SK-N-SH (cell line): ENCODE measurements around the gene PPM1E. TPM values are rescaled to one million over a fixed set of nuclear protein-coding genes. Genes with fewer than 3 reads are reported as not detected.

Experiments
- CTCF ChIA-PET: fragments of 300-600, 350-600 bp; formaldehyde crosslinking; extraction: SDS; loops from one replicate; lab custom pipeline; 2021; lab: Yijun Ruan, JAX
- POLR2A ChIA-PET: fragments of 350-600 bp; sonication (Branson Sonifier 250); formaldehyde crosslinking; extraction: SDS; loops from one replicate; lab custom pipeline; 2020; ENCODE audit warnings: antibody characterized with exemption, inconsistent platforms; lab: Yijun Ruan, JAX
- DNase-seq: peaks from one replicate; pipeline ENCODE4 v3.0.0; 2012
- H2AFZ ChIP-seq: fragments of 200-600 bp; sonication (generic); 2 replicates; pipeline ENCODE4 v1.8.1; 2016; ENCODE audit warnings: antibody characterized with exemption, mild to moderate bottlenecking, low read depth
- H3F3A ChIP-seq: fragments of 200-600 bp; sonication (generic); replicated peaks from 2 replicates; pipeline ENCODE3; 2016; ENCODE audit warnings: antibody characterized with exemption, mild to moderate bottlenecking; ENCODE audit not compliant: insufficient read depth
- H3K27ac ChIP-seq, 2 experiments: fragments of 200-500 bp in 1 of 2; fragments of 200-600 bp in 1 of 2; sonication (Bioruptor generic) in 1 of 2; sonication (generic), shearing (Covaris generic) in 1 of 2; 2 replicates each; pipeline versions ENCODE4 v1.5.1 to v1.6.1; 2014 to 2016; ENCODE audit warnings: low read depth in 2 of 2, inconsistent platforms in 1 of 2, low read length in 1 of 2, mild to moderate bottlenecking in 1 of 2, mixed read lengths in 1 of 2
- H3K27me3 ChIP-seq: fragments of 200-600 bp; sonication (generic), shearing (Covaris generic); 2 replicates; pipeline ENCODE4 v1.6.1; 2016; ENCODE audit warnings: mixed run types; ENCODE audit not compliant: insufficient read depth
- H3K36me3 ChIP-seq, 2 experiments: fragments of 200-500 bp in 1 of 2; fragments of 200-600 bp in 1 of 2; sonication (Bioruptor generic) in 1 of 2; sonication (generic) in 1 of 2; replicated peaks in 1 of 2; 2 replicates each; pipeline versions ENCODE3 to v1.5.1; 2014 to 2016; ENCODE audit warnings: low read length in 1 of 2, mild to moderate bottlenecking in 1 of 2; ENCODE audit not compliant: insufficient read depth in 2 of 2, control insufficient read depth in 1 of 2
- H3K4me1 ChIP-seq, 2 experiments: fragments of 200-500 bp in 1 of 2; fragments of 200-600 bp in 1 of 2; sonication (Bioruptor generic) in 1 of 2; sonication (generic), shearing (Covaris generic) in 1 of 2; 2 replicates each; pipeline versions ENCODE4 v1.5.1 to v1.6.1; 2014 to 2016; ENCODE audit warnings: low read depth in 1 of 2, low read length in 1 of 2, mixed run types in 1 of 2; ENCODE audit not compliant: insufficient read depth in 2 of 2, control insufficient read depth in 1 of 2
- H3K4me2 ChIP-seq: fragments of 200-600 bp; sonication (generic), shearing (Covaris generic); 2 replicates; pipeline ENCODE4 v1.6.1; 2017; ENCODE audit warnings: mixed run types
- H3K4me3 ChIP-seq, 2 experiments: fragments of 200-500 bp in 1 of 2; fragments of 200-600 bp in 1 of 2; sonication (Bioruptor generic) in 1 of 2; sonication (generic), shearing (Covaris generic) in 1 of 2; 2 replicates each; pipeline versions ENCODE4 v1.5.1 to v1.8.1; 2014 to 2016; ENCODE audit warnings: low read depth in 2 of 2, inconsistent platforms in 1 of 2, low read length in 1 of 2, mild to moderate bottlenecking in 1 of 2, mixed read lengths in 1 of 2, moderate library complexity in 1 of 2
- H3K79me2 ChIP-seq: fragments of 200-600 bp; sonication (generic); 2 replicates; pipeline ENCODE4 v1.8.1; 2017; ENCODE audit warnings: mild to moderate bottlenecking; ENCODE audit not compliant: insufficient read depth
- H3K9ac ChIP-seq: fragments of 200-600 bp; sonication (generic); 2 replicates; pipeline ENCODE4 v1.6.1; 2017; ENCODE audit warnings: mixed run types
- H3K9me2 ChIP-seq: fragments of 200-600 bp; sonication (generic); 2 replicates; pipeline ENCODE4 v1.6.1; 2017; ENCODE audit warnings: mixed run types
- H3K9me3 ChIP-seq: fragments of 200-600 bp; sonication (generic); 2 replicates; pipeline ENCODE4 v1.6.1; 2017; ENCODE audit warnings: mixed run types, mild to moderate bottlenecking, moderate library complexity
- H4K20me1 ChIP-seq: fragments of 200-600 bp; sonication (generic); 2 replicates; pipeline ENCODE4 v1.6.1; 2017; ENCODE audit warnings: mild to moderate bottlenecking, mixed run types; ENCODE audit not compliant: insufficient read depth
- EZH2phosphoT487 ChIP-seq: fragments of 200-600 bp; sonication (generic); IDR thresholded peaks from 2 replicates; pipeline ENCODE4 v1.6.1; 2017; ENCODE audit warnings: low read depth, mixed run types, mild to moderate bottlenecking, antibody characterized with exemption, moderate library complexity, borderline replicate concordance
- FOSL2 ChIP-seq: IDR thresholded peaks from 2 replicates; pipeline ENCODE4 v1.4.0; 2012; ENCODE audit warnings: low read depth, mild to moderate bottlenecking, moderate library complexity, borderline replicate concordance
- GATA2 ChIP-seq: sonication (generic); formaldehyde crosslinking; IDR thresholded peaks from 2 replicates; pipeline ENCODE4 v1.5.0; 2020; ENCODE audit warnings: mild to moderate bottlenecking, missing genetic modification reagents
- JUND ChIP-seq: IDR thresholded peaks from 2 replicates; pipeline ENCODE4 v1.4.0; 2012
- MEF2A ChIP-seq: IDR thresholded peaks from 2 replicates; pipeline ENCODE4 v1.4.0; 2012; ENCODE audit warnings: low read depth, borderline replicate concordance
- NFIC ChIP-seq: IDR thresholded peaks from 2 replicates; pipeline ENCODE4 v1.4.0; 2012; ENCODE audit warnings: borderline replicate concordance
- NRF1 ChIP-seq: IDR thresholded peaks from 2 replicates; pipeline ENCODE4 v1.6.1; 2012; ENCODE audit warnings: low read depth, mild to moderate bottlenecking, low read length
- POLR2AphosphoS5 ChIP-seq: IDR thresholded peaks from 2 replicates; pipeline ENCODE4 v1.6.1; 2012; ENCODE audit warnings: low read depth, low read length
- RXRA ChIP-seq: IDR thresholded peaks from 2 replicates; pipeline ENCODE4 v1.4.0; 2012; ENCODE audit warnings: low read depth, mild to moderate bottlenecking, borderline replicate concordance
- TAF1 ChIP-seq: IDR thresholded peaks from 2 replicates; pipeline ENCODE4 v1.6.1; 2012; ENCODE audit warnings: low read depth, mild to moderate bottlenecking, low read length, moderate library complexity, borderline replicate concordance
- TCF12 ChIP-seq: IDR thresholded peaks from 2 replicates; pipeline ENCODE4 v1.4.0; 2012
- TEAD4 ChIP-seq: IDR thresholded peaks from 2 replicates; pipeline ENCODE4 v1.4.0; 2012; ENCODE audit warnings: mild to moderate bottlenecking, borderline replicate concordance; ENCODE audit not compliant: insufficient read depth
- WGBS: methylation state at CpG from one replicate; pipeline ENCODE4 v1.1.6; 2017; ENCODE audit warnings: low lambda C conversion rate; 5-methylcytosine and 5-hydroxymethylcytosine counted together
- polyA plus RNA-seq, 3 experiments: library from polyadenylated mRNA; depleted of rRNA; stranded (reverse); fragments of >200 nt; gene quantifications; 2 replicates each; pipeline ENCODE4 v1.2.3, GENCODE V29; 2012

PPM1E gene
- polyA plus RNA-seq, 1 of the 3 experiments (the other 2 are of a cell fraction), result 0.08 TPM

- Histone ChIP-seq H3K4me2 (no peak overlapping the region), H3K27ac (no peak overlapping the region), H4K20me1 (no peaks in the 10 kb centered on the region), H3K4me3 (no peak overlapping the region), H3K9me3 (no peaks in the 10 kb centered on the region), H3K36me3 (peaks cover 2 to 9% of the 10 kb centered on the region in 2 experiments), H3K27me3 (no peaks in the 10 kb centered on the region), H2AFZ (no peak overlapping the region), H3F3A (peaks cover 4% of the 10 kb centered on the region), H3K4me1 (peaks cover 0 to 4% of the 10 kb centered on the region in 2 experiments; a peak in 1 of 4 replicates), H3K9ac (no peak overlapping the region), H3K9me2 (no peaks in the 10 kb centered on the region), H3K79me2 (no peaks in the 10 kb centered on the region)
- no peak for DNase-seq
- CTCF ChIA-PET, result interaction anchor here (0.5 to 3.0 kb wide), 4 partner anchors 16 to 412 kb away, joined by 3 to 17 read pairs (median 6); no protein-coding TSS in a partner anchor
- WGBS, result 75% methylated on average over 2 of the region's 2 CpGs
- TF ChIP-seq NRF1 (no peak), TAF1 (no peak), GATA2 (CRISPR knock-in tag) (no peak)
- POLR2A ChIA-PET, result interaction anchor here (1.0 kb wide), 1 partner anchor 471 kb away, joined by 5 read pairs; no protein-coding TSS in a partner anchor
Measured at GRCh38 chr17:58989629-58990028, 234.0 kb downstream of the PPM1E start.

- CTCF ChIA-PET, result interaction anchor here (0.7 to 3.0 kb wide), 4 partner anchors 14 to 406 kb away, joined by 3 to 17 read pairs (median 6); no protein-coding TSS in a partner anchor
- Histone ChIP-seq H3F3A (peaks cover 4% of the 10 kb centered on the region), H3K9ac (no peak overlapping the region), H3K4me1 (peaks cover 0 to 4% of the 10 kb centered on the region in 2 experiments; a peak in 1 of 4 replicates), H2AFZ (no peak overlapping the region), H3K36me3 (peaks cover 3 to 9% of the 10 kb centered on the region in 2 experiments)
- POLR2A ChIA-PET, result no interaction called here
- WGBS, result 75% methylated on average over 4 of the region's 4 CpGs
- peak; percentile 41; the same call in 1 of the 2 replicates for TF ChIP-seq TCF12
- peak; percentile 29; the same call in 1 of the 2 replicates for TF ChIP-seq FOSL2
- no peak for TF ChIP-seq MEF2A
- no peak for TF ChIP-seq EZH2phosphoT487
- no peak for TF ChIP-seq TEAD4
- TF ChIP-seq NFIC, result peak; percentile 7; the same call in 1 of the 2 replicates
- TF ChIP-seq RXRA, result no peak
- 0 out of 2 replicates have a peak, but pooled peaks have one; percentile 18 for TF ChIP-seq POLR2AphosphoS5
- TF ChIP-seq JUND, result peak; percentile 28; the same call in 1 of the 2 replicates
- TF ChIP-seq, all 33 proteins: peak for 5
- no peak overlapping the region; the same call in 1 of the 2 replicates for H3K4me2 ChIP-seq
- H3K27me3 ChIP-seq, result no peaks in the 10 kb centered on the region
- H3K4me3 ChIP-seq, result no peak overlapping the region
- no peaks in the 10 kb centered on the region for H4K20me1 ChIP-seq
- H3K79me2 ChIP-seq, result no peaks in the 10 kb centered on the region
- DNase-seq, result no peak
- H3K9me2 ChIP-seq, result no peaks in the 10 kb centered on the region
- H3K9me3 ChIP-seq, result no peaks in the 10 kb centered on the region
- peak overlapping the region in 1 of 2 experiments; percentile 9; a peak in 1 of 4 replicates for H3K27ac ChIP-seq
Measured at GRCh38 chr17:58991718-58992331, 236.2 kb downstream of the PPM1E start.
